Activated naive CD4-positive, alpha-beta T cell treated with anti-CD3 and anti-CD28 coated beads for 36 hours (primary cell): Measurements from ENCODE around the gene EPHA2. TPM values are rescaled to one million over a fixed set of nuclear protein-coding genes. Genes with fewer than 3 reads are reported as not detected.
A peak's percentile ranks its signal among the peaks of the same experiment; 100 is the strongest.
"Not testable (repeated sequence)": the region's sequence is repeated elsewhere in the genome, so short reads cannot be mapped to it uniquely, and the experiment has no call there.

Source experiments
- CTCF ChIA-PET: fragments of 350-600 bp; sonication (Branson Sonifier 250); formaldehyde crosslinking; loops from one replicate; lab custom pipeline; 2021; ENCODE audit warnings: antibody characterized with exemption; lab: Charles Lee
- DNase-seq: peaks from one replicate; pipeline ENCODE4 v3.0.0-alpha.2; 2020
- H3K27ac Mint-ChIP-seq: one replicate; pipeline ENCODE4 v1.8.0; 2021; ENCODE audit warnings: mild to moderate bottlenecking, mixed read lengths
- H3K27me3 Mint-ChIP-seq: one replicate; pipeline ENCODE4 v1.8.0; 2021; ENCODE audit warnings: low read depth, mixed read lengths
- H3K36me3 Mint-ChIP-seq: one replicate; pipeline ENCODE4 v1.8.0; 2021; ENCODE audit warnings: low read depth, mixed read lengths
- H3K4me1 Mint-ChIP-seq: one replicate; pipeline ENCODE4 v1.8.0; 2021; ENCODE audit warnings: low read depth, mixed read lengths
- H3K4me3 Mint-ChIP-seq: one replicate; pipeline ENCODE4 v1.8.0; 2021; ENCODE audit warnings: mild to moderate bottlenecking, moderate library complexity, mixed read lengths
- H3K9me3 Mint-ChIP-seq: one replicate; pipeline ENCODE4 v1.8.0; 2021; ENCODE audit warnings: mixed read lengths
- intact Hi-C: fragments of 100-400 bp; cut with micrococcal nuclease; formaldehyde crosslinking; loops from one replicate; pipeline ENCODE4 v1.15.1; 2023
- total RNA-seq, 2 experiments: library from RNA; stranded (reverse); gene quantifications; one replicate each; pipeline ENCODE4 v1.2.3, GENCODE V29; 2021

Gene EPHA2
- total RNA-seq, 2 experiments from 2014 or later, result 0.29 to 0.54 TPM

DNA sequence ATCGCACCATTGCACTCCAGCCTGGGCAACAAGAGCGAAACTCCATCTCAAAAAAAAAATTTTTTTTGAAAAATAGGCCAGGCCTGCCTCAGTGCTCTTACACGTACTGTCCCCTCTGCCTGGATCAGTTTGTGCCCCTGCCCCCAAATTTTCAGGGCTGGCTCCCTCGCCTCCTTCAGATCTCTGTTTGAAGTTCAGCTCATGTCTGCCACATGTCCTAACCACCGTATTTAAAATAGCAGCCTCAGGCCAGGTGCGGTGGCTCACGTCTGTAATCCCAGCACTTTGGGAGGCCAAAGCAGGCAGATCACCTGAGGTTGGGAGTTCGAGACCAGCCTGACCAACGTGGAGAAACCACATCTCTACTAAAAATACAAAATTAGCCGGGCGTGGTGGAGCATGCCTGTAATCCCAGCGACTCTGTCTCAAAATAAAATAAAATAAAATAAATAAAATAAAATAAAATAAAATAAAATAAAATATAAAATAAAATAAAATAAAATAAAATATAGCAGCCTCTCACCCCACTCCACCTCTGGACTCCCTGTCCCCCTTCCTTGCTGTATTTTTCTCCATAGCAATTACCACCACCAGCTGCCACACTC is 7.8 kb upstream of the EPHA2 start:
- CTCF ChIA-PET, result interaction anchor here (0.6 to 1.1 kb wide), 2 partner anchors 81 to 662 kb away, joined by 3 to 5 read pairs; no protein-coding TSS in a partner anchor
- intact Hi-C loops, result loop anchor here (10.0 kb wide), 3 partner anchors 201 to 639 kb away; partner anchors contain the start of genes CASP9, DNAJC16 and SZRD1
- H3K4me1 Mint-ChIP-seq, result peaks cover 53% of the 10 kb centered on the region
- H3K27ac Mint-ChIP-seq, H3K27me3 Mint-ChIP-seq, DNase-seq, H3K36me3 Mint-ChIP-seq, H3K4me3 Mint-ChIP-seq, H3K9me3 Mint-ChIP-seq: not testable (repeated sequence)

DNA sequence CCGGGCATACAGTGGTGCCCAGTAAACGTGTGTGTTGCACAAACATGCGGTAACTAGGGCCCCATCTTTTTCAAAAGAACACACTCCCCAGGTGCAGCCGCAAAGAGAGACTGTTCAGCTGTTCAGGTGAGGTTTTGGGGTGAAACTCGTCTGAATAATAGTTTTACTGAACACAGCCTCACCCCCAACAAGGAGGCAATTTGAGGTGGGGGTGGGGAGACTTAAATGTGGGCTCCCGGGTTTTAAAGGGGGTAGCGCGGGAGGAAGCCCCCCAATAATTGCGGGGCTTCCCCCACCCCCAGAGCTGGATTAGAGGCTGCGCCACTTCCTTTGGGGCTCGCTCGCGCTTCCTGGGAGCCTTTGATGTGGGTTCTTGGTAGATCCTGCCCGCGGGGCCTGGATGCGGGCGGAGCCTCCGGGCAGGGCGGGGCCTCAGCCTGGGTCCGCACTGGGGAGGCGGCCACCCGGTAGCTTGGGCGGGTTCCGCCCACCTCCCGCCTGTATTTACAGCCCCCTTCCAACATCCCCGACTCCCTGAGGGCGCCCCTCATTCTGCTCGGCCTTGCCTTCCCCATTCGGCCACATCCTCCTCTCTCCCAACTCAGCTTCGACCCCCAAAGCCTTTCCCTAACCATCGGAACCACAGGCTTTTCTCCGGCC is 6.4 kb upstream of the EPHA2 start:
- peak; percentile 69 for DNase-seq
- no peaks in the 10 kb centered on the region for H3K27me3 Mint-ChIP-seq
- no peak overlapping the region for H3K27ac Mint-ChIP-seq
- CTCF ChIA-PET, result interaction anchor here (0.9 kb wide), 1 partner anchor 11 kb away, joined by 6 read pairs; no protein-coding TSS in a partner anchor
- H3K4me1 Mint-ChIP-seq, result peaks cover 56% of the 10 kb centered on the region
- no peaks in the 10 kb centered on the region for H3K9me3 Mint-ChIP-seq
- no peaks in the 10 kb centered on the region for H3K36me3 Mint-ChIP-seq
- intact Hi-C loops, result loop anchor here (10.0 kb wide), 3 partner anchors 203 to 637 kb away; partner anchors contain the start of genes CASP9, DNAJC16 and SZRD1
- peak overlapping the region; percentile 48 for H3K4me3 Mint-ChIP-seq

DNA sequence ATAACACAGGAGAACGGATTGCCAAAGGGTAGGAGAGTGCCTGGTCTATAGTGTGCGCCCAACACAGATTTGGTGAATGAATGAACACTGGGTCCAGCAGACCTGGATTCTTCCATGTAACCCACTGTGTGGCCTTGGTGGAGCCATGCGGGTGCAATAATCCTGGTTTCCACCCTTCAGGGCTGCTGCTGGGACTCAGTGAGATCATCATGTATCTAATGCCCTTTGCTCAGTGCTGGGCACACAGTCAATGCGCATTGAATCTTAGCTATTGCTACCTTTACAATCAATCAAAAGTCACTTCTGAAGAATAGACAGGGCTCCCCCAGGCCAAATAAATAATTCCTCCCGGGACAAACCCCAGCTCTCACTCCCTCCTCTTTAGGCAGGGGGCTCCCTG is 5.8 kb upstream of the EPHA2 start:
- Mint-ChIP-seq H3K9me3 (no peaks in the 10 kb centered on the region), H3K36me3 (no peaks in the 10 kb centered on the region), H3K4me3 (no peak overlapping the region), H3K27ac (no peak overlapping the region), H3K4me1 (peaks cover 62% of the 10 kb centered on the region), H3K27me3 (no peaks in the 10 kb centered on the region)
- CTCF ChIA-PET, result interaction anchor here (0.9 kb wide), 1 partner anchor 11 kb away, joined by 6 read pairs; no protein-coding TSS in a partner anchor
- intact Hi-C loops, result loop anchor here (10.0 kb wide), 3 partner anchors 203 to 637 kb away; partner anchors contain the start of genes CASP9, DNAJC16 and SZRD1
- DNase-seq, result no peak

DNA sequence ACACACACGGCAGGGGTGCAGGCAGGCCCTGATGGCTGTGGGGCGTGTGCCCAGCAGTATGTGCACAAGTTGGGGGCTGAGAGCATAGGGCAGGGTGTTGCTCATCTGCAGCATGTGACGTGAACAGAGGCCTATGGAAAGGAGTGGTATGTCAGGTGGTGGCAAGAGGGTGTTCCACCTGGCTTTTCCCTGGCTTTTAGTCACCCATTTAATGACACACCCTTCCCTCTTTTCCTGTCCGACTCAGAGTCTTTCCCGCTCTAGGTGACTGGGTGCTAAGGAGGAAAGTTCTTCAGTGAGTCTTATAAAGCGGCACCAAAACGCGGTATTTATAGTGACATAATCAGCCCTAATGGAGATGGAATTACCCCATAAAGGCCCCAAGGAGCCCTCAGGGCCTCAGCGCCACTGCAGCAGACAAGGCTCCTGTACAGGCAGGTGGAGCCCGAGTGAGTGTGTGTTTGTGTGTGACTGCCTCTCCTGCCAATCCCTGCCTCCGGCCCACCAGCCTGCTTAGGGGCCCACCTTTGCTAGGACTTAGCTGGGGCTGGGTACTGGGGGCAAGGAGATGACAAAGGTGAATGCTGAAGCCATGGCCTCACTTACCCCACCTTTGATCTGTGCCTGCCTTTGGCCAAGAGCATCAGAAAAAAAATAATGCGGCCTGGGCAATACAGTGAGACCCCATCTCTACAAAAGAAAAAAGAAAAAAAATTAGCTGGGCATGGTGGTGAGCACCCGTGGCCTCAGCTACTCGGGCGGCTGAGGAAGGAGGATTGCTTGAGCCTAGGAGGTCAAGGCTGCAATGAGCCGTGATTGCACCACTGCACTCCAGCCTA is 3.3 kb upstream of the EPHA2 start:
- intact Hi-C loops, result no loop called here
- no peak overlapping the region for H3K27ac Mint-ChIP-seq
- no peak for DNase-seq
- H3K9me3 Mint-ChIP-seq, result no peaks in the 10 kb centered on the region
- no peaks in the 10 kb centered on the region for H3K36me3 Mint-ChIP-seq
- CTCF ChIA-PET, result no interaction called here
- peaks cover 55% of the 10 kb centered on the region for H3K4me1 Mint-ChIP-seq
- no peak overlapping the region for H3K4me3 Mint-ChIP-seq
- peaks cover 2% of the 10 kb centered on the region for H3K27me3 Mint-ChIP-seq

DNA sequence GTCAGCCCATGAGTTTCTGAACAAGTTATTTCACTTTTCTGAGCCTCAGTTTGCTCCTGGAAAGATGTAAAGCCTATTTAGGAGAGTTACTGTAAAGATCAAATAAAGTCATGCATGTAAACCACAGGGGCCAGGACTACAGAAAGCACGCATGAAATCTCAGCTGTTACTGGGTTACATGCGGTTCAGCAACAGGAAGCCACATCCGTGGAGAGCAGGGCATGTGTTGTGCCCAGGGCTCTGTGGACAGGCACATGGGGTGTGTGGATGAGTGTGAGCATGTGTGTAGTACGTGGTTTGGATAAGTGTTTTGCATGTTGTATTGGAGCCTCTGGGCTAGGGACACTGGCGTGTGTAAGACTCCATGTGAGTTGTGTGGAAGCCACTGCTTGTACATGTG is 2.2 kb upstream of the EPHA2 start:
- no peak overlapping the region for H3K4me3 Mint-ChIP-seq
- peaks cover 49% of the 10 kb centered on the region for H3K4me1 Mint-ChIP-seq
- H3K27ac Mint-ChIP-seq, result no peak overlapping the region
- intact Hi-C loops, result no loop called here
- no peaks in the 10 kb centered on the region for H3K36me3 Mint-ChIP-seq
- CTCF ChIA-PET, result interaction anchor here (1.2 kb wide), 1 partner anchor 79 kb away, joined by 3 read pairs; no protein-coding TSS in a partner anchor
- H3K9me3 Mint-ChIP-seq, result no peaks in the 10 kb centered on the region
- peak; percentile 56 for DNase-seq
- peaks cover 2% of the 10 kb centered on the region for H3K27me3 Mint-ChIP-seq

DNA sequence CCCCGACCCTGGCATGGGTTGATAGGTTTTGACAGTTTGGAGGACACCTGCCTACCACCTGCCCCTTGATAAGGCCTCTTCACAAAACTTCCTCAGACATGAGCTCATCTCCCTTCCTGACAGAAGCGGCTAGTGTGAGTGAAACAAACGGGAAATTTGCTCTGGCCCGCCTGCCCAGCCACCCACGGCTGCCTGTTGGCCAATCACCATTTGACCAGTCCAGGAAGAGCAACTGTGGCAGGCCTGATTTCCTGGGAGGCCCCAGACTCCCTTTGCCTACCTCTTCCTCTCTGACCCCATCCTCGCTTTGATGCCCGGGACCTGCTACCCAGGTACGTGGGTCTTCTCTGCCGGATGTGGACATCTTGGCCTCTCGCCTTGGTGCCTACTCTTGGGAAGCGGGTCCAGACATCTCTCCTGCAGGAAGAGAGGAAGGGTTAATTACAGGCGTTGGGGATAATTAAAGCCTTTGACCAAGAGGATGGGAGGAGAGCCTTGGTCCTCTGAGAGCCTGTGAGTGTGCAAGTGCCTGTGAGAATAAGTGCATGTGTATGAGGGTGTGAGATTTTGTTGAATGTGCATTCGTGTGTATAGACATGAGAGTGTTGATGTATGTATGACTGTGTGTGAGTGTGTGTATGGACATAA is 1.1 kb upstream of the EPHA2 start:
- no peaks in the 10 kb centered on the region for H3K9me3 Mint-ChIP-seq
- peaks cover 45% of the 10 kb centered on the region for H3K4me1 Mint-ChIP-seq
- DNase-seq, result no peak
- intact Hi-C loops, result no loop called here
- CTCF ChIA-PET, result interaction anchor here (1.5 kb wide), 1 partner anchor 74 kb away, joined by 4 read pairs; no protein-coding TSS in a partner anchor
- H3K27ac Mint-ChIP-seq, result no peak overlapping the region
- H3K27me3 Mint-ChIP-seq, result peaks cover 2% of the 10 kb centered on the region
- H3K4me3 Mint-ChIP-seq, result no peak overlapping the region
- no peaks in the 10 kb centered on the region for H3K36me3 Mint-ChIP-seq

DNA sequence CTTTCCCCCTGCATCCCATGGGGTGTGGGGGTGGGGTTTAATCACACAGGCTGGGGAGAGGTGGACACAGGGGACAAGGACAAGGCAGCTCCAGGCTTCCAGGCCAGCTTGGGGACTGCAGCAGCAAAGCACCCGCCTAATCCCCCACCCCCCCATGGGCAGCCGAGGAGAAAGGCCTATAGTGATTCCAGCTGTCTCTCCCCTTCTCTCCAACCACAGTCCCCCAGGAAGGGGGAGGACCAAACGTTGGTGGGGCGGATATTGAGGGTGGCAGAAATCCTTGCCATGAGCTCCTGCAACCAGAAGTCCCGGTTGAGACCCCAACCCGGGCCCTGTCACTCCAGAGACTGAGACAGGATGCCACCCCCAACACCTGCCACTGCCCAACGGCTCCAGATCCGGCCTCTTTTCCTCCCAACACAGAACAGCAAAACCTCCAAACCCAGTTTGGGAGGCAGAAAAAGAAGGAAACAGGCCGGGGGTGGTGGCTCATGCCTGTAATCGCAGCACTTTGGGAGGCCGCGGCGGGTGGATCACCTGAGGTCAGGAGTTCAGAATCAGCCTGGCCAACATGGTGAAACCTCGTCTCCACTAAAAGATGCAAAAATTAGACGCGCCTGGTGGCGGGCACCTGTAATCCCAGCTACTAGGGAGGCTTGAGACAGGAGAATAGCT is 1.7 kb downstream of the EPHA2 start:
- no peak for DNase-seq
- Mint-ChIP-seq H3K9me3 (no peaks in the 10 kb centered on the region), H3K4me3 (peak overlapping the region; percentile 53), H3K4me1 (peaks cover 44% of the 10 kb centered on the region), H3K27me3 (peaks cover 2% of the 10 kb centered on the region), H3K36me3 (no peaks in the 10 kb centered on the region), H3K27ac (no peak overlapping the region)
- intact Hi-C loops, result no loop called here
- CTCF ChIA-PET, result interaction anchor here (0.6 to 1.1 kb wide), 5 partner anchors 32 to 459 kb away, joined by 3 to 4 read pairs (median 3); partner anchors contain the start of gene NBPF1

DNA sequence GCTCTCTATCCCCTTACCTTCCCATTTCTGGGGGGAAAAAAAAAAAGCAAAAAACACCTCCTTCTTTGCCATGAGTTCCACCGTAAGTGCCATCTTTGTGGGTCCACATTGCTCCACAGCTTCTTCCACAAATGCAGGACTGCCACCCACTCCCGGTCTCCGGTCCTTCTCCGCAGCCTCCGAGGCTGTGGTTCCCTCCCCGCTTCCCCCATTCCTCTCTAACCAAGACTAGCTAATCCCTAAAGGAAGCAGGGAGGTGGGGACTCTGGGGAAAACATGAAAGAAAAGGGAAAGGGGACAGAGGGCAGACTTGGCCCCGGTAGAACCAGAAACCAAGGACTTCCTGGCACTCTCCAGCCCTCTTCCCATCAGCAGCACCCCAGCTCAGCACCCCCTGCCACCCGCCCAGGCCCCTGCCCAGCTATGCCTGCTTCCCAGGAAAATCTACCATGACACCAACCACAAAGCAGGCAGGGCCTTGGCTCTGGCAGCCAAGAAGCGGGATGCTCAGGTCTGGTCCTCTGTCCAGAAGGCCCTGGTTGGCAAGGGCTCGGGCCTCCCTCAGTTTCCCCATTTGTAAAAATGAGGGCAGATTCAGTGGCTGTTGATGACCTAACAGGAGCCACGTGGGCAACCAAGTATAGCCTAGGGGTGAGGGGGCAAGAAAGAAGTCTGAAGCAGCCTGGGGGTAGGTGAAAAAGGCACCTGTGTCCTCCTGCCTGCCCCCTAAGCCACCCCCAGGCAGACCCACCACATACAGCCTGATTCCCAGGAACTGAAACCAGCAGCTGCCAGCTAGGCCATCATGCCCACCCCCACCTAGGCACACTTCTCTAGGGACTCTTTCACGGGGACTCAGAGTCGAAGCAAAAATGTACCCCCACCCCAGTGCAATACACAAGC is 2.5 kb downstream of the EPHA2 start:
- Mint-ChIP-seq H3K4me3 (no peak overlapping the region), H3K9me3 (no peaks in the 10 kb centered on the region), H3K27ac (no peak overlapping the region), H3K27me3 (peaks cover 2% of the 10 kb centered on the region), H3K4me1 (peaks cover 42% of the 10 kb centered on the region), H3K36me3 (no peaks in the 10 kb centered on the region)
- no peak for DNase-seq
- CTCF ChIA-PET, result interaction anchor here (0.6 to 0.8 kb wide), 3 partner anchors 32 to 74 kb away, joined by 3 read pairs; no protein-coding TSS in a partner anchor
- intact Hi-C loops, result no loop called here

DNA sequence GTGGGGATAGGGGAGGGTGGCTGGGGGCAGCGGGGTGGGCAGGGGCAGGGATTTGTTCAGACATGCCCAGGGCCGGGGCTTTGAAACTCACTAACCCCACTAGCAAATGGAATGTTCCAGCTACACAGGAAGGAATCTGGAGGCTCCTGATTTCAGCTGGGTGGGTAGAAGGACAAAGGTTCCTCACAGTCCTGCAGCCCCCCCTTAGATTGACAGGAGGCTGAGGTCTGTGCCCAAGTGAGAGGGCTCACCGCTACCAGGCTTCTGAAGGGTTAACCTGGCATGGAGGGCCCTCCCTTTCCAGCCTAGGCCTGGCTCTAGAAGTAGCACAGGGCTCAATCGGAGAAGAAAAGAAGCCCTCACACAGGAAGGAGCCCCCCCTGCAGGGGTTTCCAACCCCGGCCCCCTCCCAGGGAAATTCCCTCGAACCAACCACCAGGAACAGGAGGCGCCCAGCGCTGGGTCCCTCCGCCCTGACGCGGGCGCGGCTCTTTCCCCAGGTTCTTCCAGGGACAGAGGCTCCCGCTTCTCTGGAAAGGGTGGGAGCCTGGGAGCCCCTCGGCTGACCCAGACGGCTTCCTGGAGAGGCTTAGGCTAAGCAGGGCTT is 3.3 kb downstream of the EPHA2 start:
- H3K27me3 Mint-ChIP-seq, result peaks cover 2% of the 10 kb centered on the region
- H3K4me3 Mint-ChIP-seq, result no peak overlapping the region
- DNase-seq, result no peak
- H3K27ac Mint-ChIP-seq, result no peak overlapping the region
- intact Hi-C loops, result no loop called here
- no peaks in the 10 kb centered on the region for H3K9me3 Mint-ChIP-seq
- CTCF ChIA-PET, result interaction anchor here (0.8 kb wide), 1 partner anchor 74 kb away, joined by 3 read pairs; no protein-coding TSS in a partner anchor
- peaks cover 35% of the 10 kb centered on the region for H3K4me1 Mint-ChIP-seq
- no peaks in the 10 kb centered on the region for H3K36me3 Mint-ChIP-seq

DNA sequence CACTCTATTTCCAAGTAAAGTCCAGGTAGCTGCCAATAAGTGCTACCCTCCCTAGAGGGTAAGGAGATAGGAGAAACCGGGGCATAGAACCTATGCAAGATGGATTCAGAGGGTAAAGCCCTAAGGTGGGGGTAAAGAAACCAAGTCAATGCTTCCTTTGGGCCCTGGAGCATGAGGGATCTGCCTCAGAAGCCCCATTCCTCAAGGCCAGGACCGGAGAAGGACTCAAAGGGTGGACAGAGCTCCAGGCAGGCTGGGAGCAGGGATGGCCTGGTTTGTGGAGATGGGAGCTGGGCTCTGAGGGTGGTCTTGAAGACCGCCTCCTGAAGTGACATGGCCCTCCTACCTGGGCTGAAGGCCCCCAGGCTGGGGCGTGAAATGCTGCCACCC is 3.9 kb downstream of the EPHA2 start:
- no peaks in the 10 kb centered on the region for H3K9me3 Mint-ChIP-seq
- peaks cover 2% of the 10 kb centered on the region for H3K27me3 Mint-ChIP-seq
- H3K4me3 Mint-ChIP-seq, result no peak overlapping the region
- peak overlapping the region; percentile 30 for H3K27ac Mint-ChIP-seq
- H3K36me3 Mint-ChIP-seq, result no peaks in the 10 kb centered on the region
- H3K4me1 Mint-ChIP-seq, result peaks cover 29% of the 10 kb centered on the region
- intact Hi-C loops, result no loop called here
- no peak for DNase-seq
- CTCF ChIA-PET, result no interaction called here
